CD14-positive monocyte (primary cell): ENCODE results near the gene CEACAM1. TPM values are rescaled to one million over a fixed set of nuclear protein-coding genes. Genes with fewer than 3 reads are reported as not detected.

Experiments used
- DNase-seq, 3 donors: peaks; one replicate each; pipeline ENCODE4 v3.0.0-alpha.2; 2011 to 2022
- H2AFZ ChIP-seq: 2 replicates; pipeline ENCODE4 v1.6.0; 2012; ENCODE audit warnings: mild to moderate bottlenecking, low read depth, low read length, inconsistent platforms; ENCODE audit not compliant: insufficient read depth, poor library complexity, severe bottlenecking
- H3K27ac ChIP-seq, 2 donors: 1 replicate in 1 of 2; 2 replicates in 1 of 2; pipeline ENCODE4 v1.5.1; 2012 to 2013; ENCODE audit warnings: low read length in 2 of 2, control low read depth in 1 of 2, inconsistent platforms in 1 of 2, low read depth in 1 of 2, mild to moderate bottlenecking in 1 of 2
- H3K27me3 ChIP-seq, 2 donors: one replicate each; pipeline versions ENCODE4 v1.6.0 to v1.6.1; 2011 to 2013; ENCODE audit warnings: low read length in 2 of 2; ENCODE audit not compliant: control insufficient read depth in 2 of 2, insufficient read depth in 2 of 2
- H3K36me3 ChIP-seq, 2 donors: replicated peaks in 1 of 2; 1 replicate in 1 of 2; 2 replicates in 1 of 2; pipeline versions ENCODE4 v1.5.1 to v1.6.1; 2012 to 2013; ENCODE audit warnings: low read length in 2 of 2, control low read depth in 1 of 2, inconsistent platforms in 1 of 2, mild to moderate bottlenecking in 1 of 2; ENCODE audit not compliant: insufficient read depth in 2 of 2, control insufficient read depth in 1 of 2
- H3K4me1 ChIP-seq, 2 donors: 1 replicate in 1 of 2; 2 replicates in 1 of 2; pipeline versions ENCODE4 v1.5.1 to v1.6.1; 2012 to 2013; ENCODE audit warnings: low read length in 2 of 2, control low read depth in 1 of 2, inconsistent platforms in 1 of 2, mild to moderate bottlenecking in 1 of 2, moderate library complexity in 1 of 2; ENCODE audit not compliant: insufficient read depth in 2 of 2, control insufficient read depth in 1 of 2
- H3K4me2 ChIP-seq: replicated peaks from 2 replicates; pipeline ENCODE3; 2012; ENCODE audit warnings: low read length, moderate library complexity, mild to moderate bottlenecking; ENCODE audit not compliant: poor library complexity, severe bottlenecking; ENCODE audit errors: extremely low read depth
- H3K4me3 ChIP-seq, 3 experiments: fragments of 200-600 bp in 1 of 3; sonication (generic) in 1 of 3; replicated peaks in 1 of 3; 1 replicate in 2 of 3; 2 replicates in 1 of 3; pipeline ENCODE4 v1.5.1; 2011 to 2013; ENCODE audit warnings: low read length in 3 of 3, mild to moderate bottlenecking in 3 of 3, control low read depth in 2 of 3, low read depth in 2 of 3, inconsistent platforms in 1 of 3, moderate library complexity in 1 of 3
- H3K79me2 ChIP-seq: 2 replicates; pipeline ENCODE4 v1.6.0; 2012; ENCODE audit warnings: mild to moderate bottlenecking, control low read depth, inconsistent platforms, low read length, moderate library complexity; ENCODE audit not compliant: insufficient read depth
- H3K9ac ChIP-seq: 2 replicates; pipeline ENCODE4 v1.6.0; 2017; ENCODE audit warnings: low read length, mild to moderate bottlenecking; ENCODE audit not compliant: insufficient read depth, poor library complexity, severe bottlenecking
- H3K9me3 ChIP-seq, 2 donors: replicated peaks in 1 of 2; 1 replicate in 1 of 2; 2 replicates in 1 of 2; pipeline versions ENCODE4 v1.5.1 to v1.6.1; 2012 to 2013; ENCODE audit warnings: low read length in 2 of 2, control low read depth in 1 of 2; ENCODE audit not compliant: control insufficient read depth in 1 of 2, insufficient read depth in 1 of 2
- H4K20me1 ChIP-seq: 2 replicates; pipeline ENCODE4 v1.6.0; 2012; ENCODE audit warnings: mild to moderate bottlenecking, low read length, control low read depth, moderate library complexity; ENCODE audit not compliant: insufficient read depth
- H3K27ac Mint-ChIP-seq, 7 donors: one replicate each; pipeline ENCODE4 v1.8.0; 2020; ENCODE audit warnings: mild to moderate bottlenecking in 7 of 7, mixed read lengths in 7 of 7, moderate library complexity in 6 of 7, inconsistent platforms in 2 of 7
- H3K27me3 Mint-ChIP-seq, 3 donors: one replicate each; pipeline ENCODE4 v1.8.0; 2021 to 2022; ENCODE audit warnings: low read depth in 3 of 3, mild to moderate bottlenecking in 3 of 3, mixed read lengths in 3 of 3, moderate library complexity in 3 of 3, inconsistent platforms in 1 of 3
- H3K36me3 Mint-ChIP-seq, 2 donors: one replicate each; pipeline ENCODE4 v1.8.0; 2020; ENCODE audit warnings: mixed read lengths in 2 of 2, inconsistent platforms in 1 of 2, mild to moderate bottlenecking in 1 of 2
- H3K4me1 Mint-ChIP-seq: one replicate; pipeline ENCODE4 v1.8.0; 2020; ENCODE audit warnings: mild to moderate bottlenecking, mixed read lengths
- H3K4me3 Mint-ChIP-seq, 2 donors: one replicate each; pipeline ENCODE4 v1.8.0; 2020; ENCODE audit warnings: mild to moderate bottlenecking in 2 of 2, mixed read lengths in 2 of 2, moderate library complexity in 1 of 2
- H3K9me3 Mint-ChIP-seq, 7 donors: one replicate each; pipeline ENCODE4 v1.8.0; 2020 to 2022; ENCODE audit warnings: mixed read lengths in 7 of 7, mild to moderate bottlenecking in 6 of 7, moderate library complexity in 6 of 7, inconsistent platforms in 2 of 7
- CTCF ChIP-seq: fragments of 200-600 bp; IDR thresholded peaks from one replicate; pipeline ENCODE4 v1.8.0; 2022; ENCODE audit warnings: antibody characterized with exemption, mild to moderate bottlenecking
- WGBS: methylation state at CpG from one replicate; pipeline ENCODE4 v1.1.5; 2013; ENCODE audit warnings: missing lambda C conversion rate; ENCODE audit not compliant: insufficient coverage; 5-methylcytosine and 5-hydroxymethylcytosine counted together
- intact Hi-C, 2 donors: fragments of 100-400 bp; cut with micrococcal nuclease; formaldehyde crosslinking; loops; one replicate each; pipeline versions ENCODE4 v1.15.0 to v1.15.1; 2023
- polyA plus RNA-seq, 3 donors: library from polyadenylated mRNA; depleted of rRNA in 1 of 3; unstranded in 2 of 3; stranded (reverse) in 1 of 3; fragments of 300-500 nt in 2 of 3; fragments of >200 nt in 1 of 3; fragmentation: Illumina TruSeq in 2 of 3; gene quantifications; 1 replicate in 2 of 3; 2 replicates in 1 of 3; pipeline ENCODE4 v1.2.3, GENCODE V29; 2012 to 2021

Gene CEACAM1
- polyA plus RNA-seq, 3 donors, result 0.09 to 0.40 (median 0.22) TPM

DNA sequence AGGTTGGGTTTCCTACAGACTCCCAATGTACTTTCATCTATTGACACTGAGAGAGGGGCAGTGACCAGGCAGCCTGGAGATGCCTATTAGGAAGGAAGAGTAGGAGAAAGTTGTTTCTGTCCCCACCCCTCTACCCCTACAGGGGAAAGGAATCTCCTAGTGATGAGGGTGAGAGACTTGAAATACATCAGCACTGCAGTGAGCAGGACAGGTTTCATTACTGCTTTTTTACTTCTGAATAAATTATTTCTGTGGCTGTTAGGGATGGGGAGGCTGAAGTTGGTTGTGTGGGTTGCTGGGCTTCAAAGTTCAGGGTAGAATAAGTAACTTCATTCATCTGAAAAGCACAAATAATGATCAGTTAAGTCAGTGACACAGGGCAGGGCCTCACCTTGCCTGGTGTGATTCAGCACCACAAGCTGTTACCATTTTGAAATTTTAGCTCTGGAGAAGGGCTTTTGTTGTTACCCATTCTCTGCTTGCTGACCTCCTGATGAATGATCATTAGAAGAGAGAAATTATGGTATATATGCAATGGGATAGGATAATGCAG, 19.3 kb downstream of the CEACAM1 start:
- Mint-ChIP-seq H3K36me3 (no peaks in the 10 kb centered on the region), H3K27me3 (peaks cover 0 to 8% (median 3%) of the 10 kb centered on the region in 3 donors), H3K27ac (no peak overlapping the region), H3K4me3 (no peak overlapping the region), H3K9me3 (no peaks in the 10 kb centered on the region), H3K4me1 (peaks cover 3% of the 10 kb centered on the region)
- Histone ChIP-seq H3K9me3 (no peaks in the 10 kb centered on the region), H3K4me3 (no peak overlapping the region), H4K20me1 (no peaks in the 10 kb centered on the region), H3K4me2 (no peak overlapping the region), H3K36me3 (no peaks in the 10 kb centered on the region), H2AFZ (no peak overlapping the region), H3K27ac (no peak overlapping the region), H3K4me1 (no peaks in the 10 kb centered on the region), H3K9ac (no peak overlapping the region), H3K79me2 (no peaks in the 10 kb centered on the region), H3K27me3 (no peaks in the 10 kb centered on the region)
- no peak for TF ChIP-seq CTCF
- intact Hi-C loops, result no loop called here
- no peak for DNase-seq

DNA sequence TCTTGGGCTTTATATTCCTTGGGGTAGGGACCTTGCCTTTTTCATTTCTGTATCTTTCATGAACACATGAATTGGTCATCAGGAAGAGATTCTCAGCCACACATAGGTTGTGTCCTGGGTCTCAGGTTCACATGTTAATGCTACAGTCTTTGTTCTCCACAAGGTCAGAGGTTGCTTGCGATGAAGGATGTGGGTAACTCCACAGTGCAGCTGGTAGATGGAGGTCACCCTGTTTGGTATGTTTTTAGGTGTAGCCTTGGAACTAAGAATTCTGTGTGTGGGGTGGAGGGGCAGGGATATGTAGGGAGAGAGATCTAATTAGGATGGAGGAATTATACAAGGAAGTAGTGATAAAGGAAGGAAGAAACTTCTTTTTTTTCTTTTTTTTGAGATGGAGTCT, 23.2 kb downstream of the CEACAM1 start:
- no peak for TF ChIP-seq CTCF
- Mint-ChIP-seq H3K9me3 (no peaks in the 10 kb centered on the region), H3K4me1 (no peaks in the 10 kb centered on the region), H3K36me3 (no peaks in the 10 kb centered on the region), H3K4me3 (no peak overlapping the region), H3K27ac (no peak overlapping the region), H3K27me3 (peaks cover 0 to 6% (median 3%) of the 10 kb centered on the region in 3 donors)
- Histone ChIP-seq H2AFZ (no peak overlapping the region), H3K9ac (no peak overlapping the region), H3K4me3 (no peak overlapping the region), H3K9me3 (no peaks in the 10 kb centered on the region), H3K79me2 (no peaks in the 10 kb centered on the region), H3K4me1 (no peaks in the 10 kb centered on the region), H3K27me3 (no peaks in the 10 kb centered on the region), H4K20me1 (no peaks in the 10 kb centered on the region), H3K27ac (no peak overlapping the region), H3K36me3 (no peaks in the 10 kb centered on the region), H3K4me2 (no peak overlapping the region)
- intact Hi-C loops, result no loop called here
- WGBS, result 100% methylated on average over 1 of the region's 1 CpG
- DNase-seq, result no peak
